CD8-positive, alpha-beta memory T cell (primary cell): Measurements from ENCODE around the gene NAGLU. TPM values are rescaled to one million over a fixed set of nuclear protein-coding genes. Genes with fewer than 3 reads are reported as not detected.
A peak's percentile ranks its signal among the peaks of the same experiment; 100 is the strongest.

Source experiments
- CTCF ChIA-PET: fragments of 350-600 bp; sonication (Branson Sonifier 250); formaldehyde crosslinking; loops from one replicate; lab custom pipeline; 2021; ENCODE audit warnings: antibody characterized with exemption; lab: Charles Lee
- POLR2A ChIA-PET: fragments of 350-600 bp; sonication (Branson Sonifier 250); formaldehyde crosslinking; loops from one replicate; lab custom pipeline; 2021; ENCODE audit warnings: antibody characterized with exemption; lab: Charles Lee
- DNase-seq, 5 donors: peaks; one replicate each; pipeline versions ENCODE4 v3.0.0 to v3.0.0-alpha.2; 2020 to 2022; ENCODE audit warnings: mixed read lengths in 1 of 5
- H3K27ac ChIP-seq: one replicate; pipeline ENCODE4 v1.7.0; 2013; ENCODE audit warnings: low read depth, mild to moderate bottlenecking, low read length, moderate library complexity
- H3K27me3 ChIP-seq: 2 replicates; pipeline ENCODE4 v1.7.0; 2013; ENCODE audit warnings: low read length, mild to moderate bottlenecking; ENCODE audit not compliant: insufficient read depth, poor library complexity, severe bottlenecking
- H3K36me3 ChIP-seq: 2 replicates; pipeline ENCODE4 v1.7.0; 2013; ENCODE audit warnings: mild to moderate bottlenecking, low read length, moderate library complexity; ENCODE audit not compliant: insufficient read depth
- H3K4me1 ChIP-seq: 2 replicates; pipeline ENCODE4 v1.7.0; 2013; ENCODE audit warnings: mild to moderate bottlenecking, low read length, moderate library complexity; ENCODE audit not compliant: insufficient read depth
- H3K4me3 ChIP-seq: 2 replicates; pipeline ENCODE4 v1.7.0; 2013; ENCODE audit warnings: mild to moderate bottlenecking, low read length
- H3K9me3 ChIP-seq: 2 replicates; pipeline ENCODE4 v1.7.0; 2013; ENCODE audit warnings: mild to moderate bottlenecking, low read length
- H3K27ac Mint-ChIP-seq, 8 donors: one replicate each; pipeline ENCODE4 v1.8.0; 2020 to 2021; ENCODE audit warnings: mixed read lengths in 8 of 8, mild to moderate bottlenecking in 6 of 8, inconsistent platforms in 3 of 8, moderate library complexity in 3 of 8
- H3K27me3 Mint-ChIP-seq, 2 donors: one replicate each; pipeline ENCODE4 v1.8.0; 2020 to 2021; ENCODE audit warnings: mixed read lengths in 2 of 2, mild to moderate bottlenecking in 1 of 2, moderate library complexity in 1 of 2
- H3K36me3 Mint-ChIP-seq, 3 donors: one replicate each; pipeline ENCODE4 v1.8.0; 2020 to 2021; ENCODE audit warnings: mixed read lengths in 3 of 3, inconsistent platforms in 1 of 3, mild to moderate bottlenecking in 1 of 3
- H3K4me1 Mint-ChIP-seq, 3 donors: one replicate each; pipeline ENCODE4 v1.8.0; 2020 to 2021; ENCODE audit warnings: mixed read lengths in 3 of 3, inconsistent platforms in 1 of 3, mild to moderate bottlenecking in 1 of 3
- H3K4me3 Mint-ChIP-seq, 7 donors: one replicate each; pipeline ENCODE4 v1.8.0; 2020 to 2021; ENCODE audit warnings: mixed read lengths in 7 of 7, mild to moderate bottlenecking in 6 of 7, moderate library complexity in 4 of 7, inconsistent platforms in 2 of 7
- H3K9me3 Mint-ChIP-seq, 5 donors: one replicate each; pipeline ENCODE4 v1.8.0; 2020 to 2022; ENCODE audit warnings: mixed read lengths in 5 of 5, mild to moderate bottlenecking in 3 of 5, moderate library complexity in 2 of 5, inconsistent platforms in 1 of 5
- polyA plus RNA-seq: library from polyadenylated mRNA; unstranded; fragments of 300-500 nt; fragmentation: Illumina TruSeq; gene quantifications from one replicate; pipeline ENCODE4 v1.2.3, GENCODE V29; 2021
- total RNA-seq, 2 experiments: library from RNA; stranded (reverse); gene quantifications; one replicate each; pipeline ENCODE4 v1.2.3, GENCODE V29; 2021

NAGLU gene
- total and polyA plus RNA-seq, 3 experiments from 2014 or later = 15.8 to 17.4 (median 17.0) TPM

DNA sequence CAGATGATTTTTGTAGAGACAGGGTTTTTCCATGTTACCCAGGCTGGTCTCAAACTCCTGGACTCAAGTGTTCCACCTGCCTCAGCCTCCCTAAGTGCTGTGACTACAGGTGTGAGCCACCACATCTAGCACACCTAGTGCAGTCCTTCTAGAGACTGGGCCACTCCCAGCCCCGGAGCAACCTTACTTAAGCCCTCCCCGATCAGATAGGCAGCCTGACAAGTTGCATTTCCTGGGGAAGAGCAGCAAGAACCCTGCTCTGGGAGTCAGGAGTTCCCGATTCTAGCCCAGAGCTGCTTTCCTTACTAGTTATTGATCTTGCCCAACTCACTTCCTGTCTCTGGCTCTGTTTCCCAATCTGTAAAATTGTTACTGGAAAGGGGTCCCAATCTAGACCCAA is 7.0 kb upstream of the NAGLU start:
- DNase-seq = no peak
- no peaks in the 10 kb centered on the region for H3K9me3 ChIP-seq
- no peak overlapping the region for H3K4me3 ChIP-seq
- Mint-ChIP-seq H3K36me3 (no peaks in the 10 kb centered on the region), H3K4me1 (peaks cover 41 to 57% (median 48%) of the 10 kb centered on the region in 3 donors), H3K27me3 (peaks cover 0 to 3% of the 10 kb centered on the region in 2 donors), H3K4me3 (peak overlapping the region in 2 of 7 donors; percentile 24 to 26), H3K27ac (peak overlapping the region in 5 of 8 donors; percentile 12 to 93 (median 84)), H3K9me3 (no peaks in the 10 kb centered on the region)
- POLR2A ChIA-PET = interaction anchor here (0.7 kb wide), 1 partner anchor 130 kb away, joined by 3 read pairs; the partner anchor contains the start of gene TUBG2
- peaks cover 34% of the 10 kb centered on the region for H3K4me1 ChIP-seq
- no peak overlapping the region for H3K27ac ChIP-seq
- CTCF ChIA-PET = interaction anchor here (0.7 to 2.0 kb wide), 6 partner anchors 11 to 207 kb away, joined by 3 to 11 read pairs (median 5); partner anchors contain the start of gene CAVIN1
- H3K36me3 ChIP-seq = no peaks in the 10 kb centered on the region
- H3K27me3 ChIP-seq = no peaks in the 10 kb centered on the region

DNA sequence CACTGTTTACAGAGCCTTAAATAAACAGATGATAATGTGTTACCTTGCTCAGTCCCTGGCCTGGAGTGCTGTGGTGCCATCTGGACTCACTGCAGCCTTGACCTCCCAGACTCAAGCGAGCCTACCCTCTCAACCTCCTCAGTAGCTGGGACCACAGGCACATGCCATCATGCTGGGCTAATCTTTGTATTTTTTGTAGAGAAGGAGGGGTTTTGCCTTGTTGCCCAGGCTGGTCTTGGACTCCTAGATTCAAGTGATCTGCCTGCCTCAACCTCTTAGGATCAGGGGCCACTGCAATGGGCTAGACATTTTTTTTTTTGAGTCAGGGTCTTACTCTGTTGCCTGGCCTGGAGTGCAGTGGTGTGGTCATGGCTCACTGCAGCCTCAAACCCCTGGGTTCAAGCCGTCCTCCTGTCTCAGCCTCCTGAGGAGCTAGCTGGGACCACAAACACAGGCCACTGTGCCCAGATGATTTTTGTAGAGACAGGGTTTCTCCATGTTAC is 5.0 kb upstream of the NAGLU start:
- Histone ChIP-seq H3K36me3 (no peaks in the 10 kb centered on the region), H3K4me1 (peaks cover 42% of the 10 kb centered on the region), H3K9me3 (no peaks in the 10 kb centered on the region), H3K4me3 (no peak overlapping the region), H3K27me3 (no peaks in the 10 kb centered on the region), H3K27ac (no peak overlapping the region)
- H3K4me1 Mint-ChIP-seq = peaks cover 44 to 51% (median 46%) of the 10 kb centered on the region in 3 donors
- peak overlapping the region; percentile 83 to 92 (median 86) for H3K4me3 Mint-ChIP-seq
- ChIA-PET CTCF (interaction anchor here (0.9 to 1.8 kb wide), 6 partner anchors 47 to 219 kb away, joined by 3 to 11 read pairs (median 5); partner anchors contain the start of genes CAVIN1, PSMC3IP and STAT3), POLR2A (interaction anchor here (1.1 to 1.3 kb wide), 2 partner anchors 17 to 23 kb away, joined by 3 read pairs; no protein-coding TSS in a partner anchor)
- no peaks in the 10 kb centered on the region for H3K27me3 Mint-ChIP-seq
- H3K9me3 Mint-ChIP-seq = no peaks in the 10 kb centered on the region
- H3K36me3 Mint-ChIP-seq = peaks cover 0 to 1% (median 0%) of the 10 kb centered on the region in 3 donors
- H3K27ac Mint-ChIP-seq = peak overlapping the region in 7 of 8 donors; percentile 84 to 92 (median 88)
- no peak for DNase-seq

- no peaks in the 10 kb centered on the region for H3K9me3 ChIP-seq
- H3K4me3 ChIP-seq = peak overlapping the region; percentile 65
- H3K27ac Mint-ChIP-seq = peak overlapping the region; percentile 43 to 92 (median 89)
- peaks cover 0 to 1% (median 0%) of the 10 kb centered on the region in 3 donors for H3K36me3 Mint-ChIP-seq
- peaks cover 44% of the 10 kb centered on the region for H3K4me1 ChIP-seq
- H3K27me3 ChIP-seq = no peaks in the 10 kb centered on the region
- peaks cover 46 to 53% (median 47%) of the 10 kb centered on the region in 3 donors for H3K4me1 Mint-ChIP-seq
- CTCF ChIA-PET = interaction anchor here (0.7 to 1.8 kb wide), 5 partner anchors 9 to 47 kb away, joined by 3 to 7 read pairs (median 3); partner anchors contain the start of gene MLX
- H3K27me3 Mint-ChIP-seq = no peaks in the 10 kb centered on the region
- no peaks in the 10 kb centered on the region for H3K36me3 ChIP-seq
- peak; percentile 40 to 68 (median 54) for DNase-seq
- peak overlapping the region; percentile 83 to 92 (median 86) for H3K4me3 Mint-ChIP-seq
- no peaks in the 10 kb centered on the region for H3K9me3 Mint-ChIP-seq
- POLR2A ChIA-PET = interaction anchor here (0.7 to 1.3 kb wide), 2 partner anchors 9 to 17 kb away, joined by 3 read pairs; no protein-coding TSS in a partner anchor
- H3K27ac ChIP-seq = peak overlapping the region; percentile 43
These were observed 4.3 kb upstream of the NAGLU start for GRCh38 chr17:42531455-42532354.

DNA sequence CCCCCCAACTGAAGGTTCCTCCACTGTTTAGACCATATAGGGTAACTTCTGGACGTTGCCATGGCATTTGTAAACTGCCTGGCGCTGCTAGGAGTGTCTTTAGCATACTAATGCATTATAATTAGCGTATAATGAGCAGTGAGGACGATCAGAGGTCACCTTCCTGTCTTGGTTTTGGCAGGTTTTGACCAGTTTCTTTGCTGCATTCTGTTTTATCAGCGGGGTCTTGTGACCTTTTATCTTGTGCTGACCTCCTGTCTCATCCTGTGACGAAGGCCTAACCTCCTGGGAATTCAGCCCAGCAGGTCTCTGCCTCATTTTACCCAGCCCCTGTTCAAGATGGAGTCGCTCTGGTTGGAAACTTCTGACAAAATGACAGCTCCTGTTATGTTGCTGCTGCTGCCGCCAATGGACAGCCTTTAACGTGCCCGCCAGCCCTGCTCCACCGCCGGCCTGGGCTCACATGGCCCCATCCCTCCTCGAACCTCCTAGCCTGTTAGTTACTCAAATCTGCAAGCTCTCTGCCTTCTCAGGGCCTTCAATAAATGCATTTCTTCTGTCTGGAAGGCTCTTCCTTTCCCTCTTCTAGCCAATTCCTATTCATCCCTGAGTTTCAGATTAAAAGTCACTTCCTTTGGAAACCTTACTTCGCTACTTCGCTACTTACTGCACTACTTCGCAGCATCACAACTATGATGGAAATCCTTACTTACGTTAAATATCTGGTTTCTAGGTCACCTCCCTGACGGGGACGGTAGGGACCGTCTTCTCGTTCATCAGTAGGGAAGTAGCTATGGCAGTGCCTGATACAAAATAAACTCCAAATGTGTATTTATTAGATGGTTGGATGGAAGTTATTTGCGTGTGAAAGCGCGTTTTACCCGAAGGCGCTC is 640 bp upstream of the NAGLU start:
- no peaks in the 10 kb centered on the region for H3K27me3 Mint-ChIP-seq
- H3K4me3 Mint-ChIP-seq = peak overlapping the region; percentile 67 to 87 (median 80)
- H3K4me1 Mint-ChIP-seq = peaks cover 35 to 53% (median 39%) of the 10 kb centered on the region in 3 donors
- DNase-seq = no peak
- H3K9me3 ChIP-seq = no peaks in the 10 kb centered on the region
- H3K36me3 ChIP-seq = peaks cover 5% of the 10 kb centered on the region
- no peaks in the 10 kb centered on the region for H3K9me3 Mint-ChIP-seq
- H3K36me3 Mint-ChIP-seq = peaks cover 0 to 10% (median 0%) of the 10 kb centered on the region in 3 donors
- CTCF ChIA-PET = interaction anchor here (0.6 to 2.0 kb wide), 5 partner anchors 8 to 348 kb away, joined by 3 to 10 read pairs (median 7); partner anchors contain the start of gene PSMC3IP
- H3K27me3 ChIP-seq = no peaks in the 10 kb centered on the region
- POLR2A ChIA-PET = interaction anchor here (0.5 to 1.4 kb wide), 7 partner anchors 13 to 142 kb away, joined by 3 to 11 read pairs (median 3); partner anchors contain the start of genes RETREG3 and TUBG1
- H3K27ac ChIP-seq = peak overlapping the region; percentile 55
- peak overlapping the region; percentile 39 for H3K4me3 ChIP-seq
- H3K27ac Mint-ChIP-seq = peak overlapping the region; percentile 20 to 89 (median 47)
- H3K4me1 ChIP-seq = peaks cover 32% of the 10 kb centered on the region

GRCh38 chr17:42536372-42537155 is 523 bp downstream of the NAGLU start:
- Mint-ChIP-seq H3K9me3 (no peaks in the 10 kb centered on the region), H3K4me3 (peak overlapping the region; percentile 76 to 89 (median 83)), H3K27me3 (no peaks in the 10 kb centered on the region), H3K27ac (peak overlapping the region in 5 of 8 donors; percentile 39 to 88 (median 58)), H3K4me1 (peaks cover 35 to 53% (median 39%) of the 10 kb centered on the region in 3 donors), H3K36me3 (peaks cover 0 to 11% (median 0%) of the 10 kb centered on the region in 3 donors)
- peak overlapping the region; percentile 70 for H3K4me3 ChIP-seq
- peak in 4 of 5 donors; percentile 50 to 76 (median 61) for DNase-seq
- H3K9me3 ChIP-seq = no peaks in the 10 kb centered on the region
- no peaks in the 10 kb centered on the region for H3K27me3 ChIP-seq
- CTCF ChIA-PET = interaction anchor here (0.7 to 2.0 kb wide), 8 partner anchors 9 to 130 kb away, joined by 3 to 10 read pairs (median 5); partner anchors contain the start of gene PSMC3IP
- POLR2A ChIA-PET = interaction anchor here (0.7 to 1.4 kb wide), 9 partner anchors 10 to 148 kb away, joined by 3 to 9 read pairs (median 3); partner anchors contain the start of genes RETREG3, STAT3 and TUBG1
- peak overlapping the region; percentile 27 for H3K27ac ChIP-seq
- H3K4me1 ChIP-seq = peaks cover 31% of the 10 kb centered on the region
- H3K36me3 ChIP-seq = peaks cover 5% of the 10 kb centered on the region

GRCh38 chr17:42537156-42537805 is 1.2 kb downstream of the NAGLU start:
- peaks cover 5% of the 10 kb centered on the region for H3K36me3 ChIP-seq
- peak overlapping the region; percentile 76 to 89 (median 83) for H3K4me3 Mint-ChIP-seq
- peaks cover 32% of the 10 kb centered on the region for H3K4me1 ChIP-seq
- no peaks in the 10 kb centered on the region for H3K9me3 Mint-ChIP-seq
- DNase-seq = no peak
- H3K4me3 ChIP-seq = peak overlapping the region; percentile 70
- H3K27ac ChIP-seq = peak overlapping the region; percentile 27
- peaks cover 0 to 12% (median 0%) of the 10 kb centered on the region in 3 donors for H3K36me3 Mint-ChIP-seq
- H3K4me1 Mint-ChIP-seq = peaks cover 32 to 47% (median 37%) of the 10 kb centered on the region in 3 donors
- peak overlapping the region in 4 of 8 donors; percentile 9 to 88 (median 60) for H3K27ac Mint-ChIP-seq
- no peaks in the 10 kb centered on the region for H3K27me3 Mint-ChIP-seq
- ChIA-PET POLR2A (interaction anchor here (1.0 kb wide), 1 partner anchor 11 kb away, joined by 3 read pairs; no protein-coding TSS in a partner anchor), CTCF (interaction anchor here (1.2 to 2.0 kb wide), 5 partner anchors 10 to 41 kb away, joined by 3 to 10 read pairs (median 6); no protein-coding TSS in a partner anchor)
- H3K9me3 ChIP-seq = no peaks in the 10 kb centered on the region
- no peaks in the 10 kb centered on the region for H3K27me3 ChIP-seq
